MM.1S (cell line): ENCODE measurements around the gene ANGEL1.

ENCODE experiments used
- DNase-seq: peaks from one replicate; pipeline ENCODE4 v3.0.0-alpha.2; 2015
- H2AFZ ChIP-seq: fragments of 300-600 bp; sonication (generic); 2 replicates; pipeline ENCODE4 v1.6.0; 2016; ENCODE audit warnings: antibody characterized with exemption, low read length
- H3F3A ChIP-seq: fragments of 300-600 bp; sonication (generic); 2 replicates; pipeline ENCODE4 v1.6.1; 2016; ENCODE audit warnings: mild to moderate bottlenecking, antibody characterized with exemption, low read length, moderate library complexity, mixed read lengths; ENCODE audit not compliant: insufficient read depth
- H3K27ac ChIP-seq: fragments of 300-600 bp; sonication (generic); 2 replicates; pipeline ENCODE4 v1.5.1; 2016; ENCODE audit warnings: mild to moderate bottlenecking, low read length
- H3K27me3 ChIP-seq: fragments of 300-600 bp; sonication (generic); replicated peaks from 2 replicates; pipeline ENCODE4 v1.6.0; 2016; ENCODE audit warnings: low read length; ENCODE audit not compliant: insufficient read depth
- H3K36me3 ChIP-seq: fragments of 300-600 bp; sonication (generic); replicated peaks from 2 replicates; pipeline ENCODE4 v1.6.1; 2016; ENCODE audit warnings: mild to moderate bottlenecking, low read length, mixed read lengths; ENCODE audit not compliant: insufficient read depth
- H3K4me1 ChIP-seq: fragments of 300-600 bp; sonication (generic); 2 replicates; pipeline ENCODE4 v1.6.1; 2016; ENCODE audit warnings: low read length, mixed read lengths
- H3K4me2 ChIP-seq: fragments of 300-600 bp; sonication (generic); 2 replicates; pipeline ENCODE4 v1.6.0; 2016; ENCODE audit warnings: low read depth, low read length
- H3K4me3 ChIP-seq: fragments of 300-600 bp; sonication (generic); 2 replicates; pipeline ENCODE4 v1.5.1; 2016; ENCODE audit warnings: low read length, mixed read lengths
- H3K79me2 ChIP-seq: fragments of 300-600 bp; sonication (generic); 2 replicates; pipeline ENCODE4 v1.6.1; 2016; ENCODE audit warnings: mixed run types, low read length, mixed read lengths
- H3K9ac ChIP-seq: fragments of 300-600 bp; sonication (generic); 2 replicates; pipeline ENCODE4 v1.6.1; 2016; ENCODE audit warnings: low read length, mixed read lengths
- H3K9me2 ChIP-seq: fragments of 300-600 bp; sonication (generic); replicated peaks from 2 replicates; pipeline ENCODE4 v1.6.1; 2016; ENCODE audit warnings: mild to moderate bottlenecking, low read length, mixed read lengths; ENCODE audit not compliant: insufficient read depth
- H3K9me3 ChIP-seq: fragments of 300-600 bp; sonication (generic); replicated peaks from 2 replicates; pipeline ENCODE4 v1.6.1; 2016; ENCODE audit warnings: mild to moderate bottlenecking, low read length, mixed read lengths; ENCODE audit not compliant: insufficient read depth
- H4K20me1 ChIP-seq: fragments of 300-600 bp; sonication (generic); 2 replicates; pipeline ENCODE4 v1.6.1; 2016; ENCODE audit warnings: mild to moderate bottlenecking, low read length, moderate library complexity, mixed read lengths; ENCODE audit not compliant: insufficient read depth
- CTCF ChIP-seq: fragments of 300-600 bp; sonication (generic); IDR thresholded peaks from 2 replicates; pipeline ENCODE4 v1.5.1; 2016; ENCODE audit warnings: antibody characterized with exemption, low read length, mixed read lengths
- EZH2 ChIP-seq: fragments of 300-600 bp; sonication (generic); optimal IDR thresholded peaks from 2 replicates; pipeline ENCODE3; 2017; ENCODE audit warnings: low read depth, mild to moderate bottlenecking, antibody characterized with exemption, low read length, mixed read lengths
- EZH2phosphoT487 ChIP-seq: fragments of 300-600 bp; sonication (generic); IDR thresholded peaks from 2 replicates; pipeline ENCODE4 v1.6.1; 2018; ENCODE audit warnings: antibody characterized with exemption, low read length

Gene ANGEL1

GRCh38 chr14:76855066-76855465 is 42.4 kb upstream of the ANGEL1 start:
- Histone ChIP-seq H3F3A (no peaks in the 10 kb centered on the region), H3K27me3 (no peaks in the 10 kb centered on the region), H3K27ac (no peak overlapping the region), H3K79me2 (no peaks in the 10 kb centered on the region), H3K9ac (no peak overlapping the region), H3K4me1 (no peaks in the 10 kb centered on the region), H3K9me3 (no peaks in the 10 kb centered on the region), H3K4me2 (no peak overlapping the region), H3K36me3 (no peaks in the 10 kb centered on the region), H2AFZ (no peak overlapping the region), H4K20me1 (no peaks in the 10 kb centered on the region), H3K4me3 (no peak overlapping the region), H3K9me2 (no peaks in the 10 kb centered on the region)
- TF ChIP-seq EZH2, result no peak
- no peak for DNase-seq

- Histone ChIP-seq H3K79me2 (no peaks in the 10 kb centered on the region), H4K20me1 (no peaks in the 10 kb centered on the region), H3K4me1 (no peaks in the 10 kb centered on the region), H3K9me3 (no peaks in the 10 kb centered on the region), H3K9me2 (no peaks in the 10 kb centered on the region), H3K36me3 (no peaks in the 10 kb centered on the region), H3F3A (no peaks in the 10 kb centered on the region), H3K27me3 (no peaks in the 10 kb centered on the region), H2AFZ (no peak overlapping the region), H3K4me3 (no peak overlapping the region), H3K9ac (no peak overlapping the region), H3K4me2 (no peak overlapping the region), H3K27ac (no peak overlapping the region)
- no peak for DNase-seq
- TF ChIP-seq CTCF, result no peak
- TF ChIP-seq EZH2, result no peak
- TF ChIP-seq EZH2phosphoT487, result no peak
Measured at GRCh38 chr14:76848879-76849278, 36.2 kb upstream of the ANGEL1 start.

GRCh38 chr14:76846331-76847047 is 33.8 kb upstream of the ANGEL1 start:
- no peak for DNase-seq
- Histone ChIP-seq H3K4me2 (no peak overlapping the region), H3K4me1 (no peaks in the 10 kb centered on the region), H3K79me2 (no peaks in the 10 kb centered on the region), H3K9me3 (no peaks in the 10 kb centered on the region), H4K20me1 (no peaks in the 10 kb centered on the region), H3F3A (no peaks in the 10 kb centered on the region), H3K9ac (no peak overlapping the region), H3K27me3 (no peaks in the 10 kb centered on the region), H2AFZ (no peak overlapping the region), H3K4me3 (no peak overlapping the region), H3K36me3 (no peaks in the 10 kb centered on the region), H3K27ac (no peak overlapping the region), H3K9me2 (no peaks in the 10 kb centered on the region)
- TF ChIP-seq EZH2 (no peak), CTCF (no peak), EZH2phosphoT487 (no peak)

GRCh38 chr14:76844223-76844622 is 31.5 kb upstream of the ANGEL1 start:
- no peaks in the 10 kb centered on the region for H3K9me3 ChIP-seq
- no peak overlapping the region for H3K27ac ChIP-seq
- no peaks in the 10 kb centered on the region for H3K36me3 ChIP-seq
- no peak overlapping the region for H3K4me3 ChIP-seq
- H2AFZ ChIP-seq, result no peak overlapping the region
- H3F3A ChIP-seq, result no peaks in the 10 kb centered on the region
- H3K4me2 ChIP-seq, result no peak overlapping the region
- TF ChIP-seq EZH2 (no peak), EZH2phosphoT487 (no peak), CTCF (no peak)
- DNase-seq, result no peak
- no peaks in the 10 kb centered on the region for H3K9me2 ChIP-seq
- H3K9ac ChIP-seq, result no peak overlapping the region
- H3K4me1 ChIP-seq, result no peaks in the 10 kb centered on the region
- H4K20me1 ChIP-seq, result no peaks in the 10 kb centered on the region
- H3K79me2 ChIP-seq, result no peaks in the 10 kb centered on the region
- no peaks in the 10 kb centered on the region for H3K27me3 ChIP-seq
